Jurkat, Clone E6-1 (cell line): Measurements from ENCODE around the gene CRY1.
"Not testable (repeated sequence)": the region's sequence is repeated elsewhere in the genome, so short reads cannot be mapped to it uniquely, and the experiment has no call there.

Source experiments
- DNase-seq: peaks from one replicate; pipeline ENCODE4 v3.0.0-alpha.2; 2011; ENCODE audit warnings: low read depth, low spot score
- H3K4me3 ChIP-seq: 2 replicates; pipeline ENCODE4 v1.5.1; 2011; ENCODE audit warnings: mild to moderate bottlenecking, low read length, control low read depth, moderate library complexity

CRY1 gene

DNA sequence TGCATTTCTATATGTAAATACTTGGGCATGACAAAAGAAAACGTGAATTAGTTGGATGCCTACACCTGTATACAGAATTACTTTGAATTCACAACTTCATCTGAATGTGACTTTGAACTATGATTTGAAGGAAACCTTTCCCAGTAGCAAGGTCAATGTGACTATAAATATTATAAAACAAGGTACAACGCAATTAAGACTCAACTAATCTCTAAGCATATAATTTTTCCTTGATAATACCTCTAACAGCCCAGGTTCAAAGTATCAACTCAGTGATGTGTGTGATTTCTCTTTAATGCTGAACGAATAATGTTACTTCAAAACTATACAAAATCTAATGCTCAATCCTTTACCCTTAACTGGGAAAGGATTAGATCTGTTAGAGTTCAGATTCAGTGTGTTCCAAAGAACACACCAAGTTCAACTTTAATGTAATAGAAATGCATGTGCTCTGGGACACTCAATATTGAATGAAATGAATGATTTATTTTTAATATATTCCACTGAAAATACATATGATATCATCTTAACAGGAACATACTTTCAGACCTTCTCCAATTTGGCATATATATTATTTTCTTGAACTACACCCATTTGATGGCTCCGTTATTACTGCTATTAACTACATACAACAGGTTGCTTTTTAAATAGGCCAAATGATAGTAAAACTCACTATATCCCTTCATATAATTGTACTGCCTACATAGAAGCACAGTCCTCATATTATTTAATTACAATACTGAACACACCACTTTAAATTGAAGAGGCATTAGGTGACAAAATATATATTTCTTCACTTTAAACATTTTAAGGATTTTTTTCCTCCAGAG, 66.3 kb downstream of the CRY1 start:
- DNase-seq, result no peak

DNA sequence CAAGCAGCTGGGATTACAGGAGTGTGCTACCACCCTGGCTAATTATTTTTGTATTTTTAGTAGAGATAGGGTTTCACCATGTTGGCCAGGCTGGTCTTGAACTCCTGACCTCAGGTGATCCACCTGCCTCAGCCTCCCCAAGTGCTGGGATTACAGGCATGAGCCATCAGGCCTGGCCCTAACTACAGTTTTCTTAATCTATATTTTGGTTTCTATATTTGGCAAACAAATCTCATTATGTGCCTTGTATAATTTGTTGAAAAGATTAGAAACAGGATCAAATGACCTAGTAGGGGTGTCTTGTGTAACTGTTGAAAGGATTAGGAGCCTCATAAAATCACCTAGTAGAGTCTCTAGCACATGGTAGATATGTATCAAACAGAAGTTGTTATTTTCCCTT, 67.0 kb downstream of the CRY1 start:
- not testable (repeated sequence) for H3K4me3 ChIP-seq, DNase-seq

More for the DNA sequence above, 66.3 kb downstream of the CRY1 start:
- no peak overlapping the region for H3K4me3 ChIP-seq

DNA sequence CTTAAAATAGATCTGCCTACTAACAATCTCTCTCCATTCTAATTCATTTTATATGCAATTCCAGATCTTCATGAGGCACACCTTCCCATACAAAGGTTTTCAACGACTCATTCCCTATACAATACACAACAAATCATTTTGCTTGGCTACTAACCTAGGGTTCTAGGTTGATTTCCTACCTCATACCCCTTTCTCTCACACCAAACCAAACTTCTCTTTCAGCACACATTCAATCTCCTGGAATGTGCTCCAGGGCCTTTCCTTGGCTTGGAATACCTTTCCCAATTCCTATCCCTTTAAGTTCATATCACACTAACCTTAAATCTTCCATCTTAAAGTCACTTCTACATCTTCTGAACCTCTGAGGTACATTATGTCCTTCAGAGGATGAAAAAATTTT, 67.7 kb downstream of the CRY1 start:
- DNase-seq, result no peak
- no peak overlapping the region for H3K4me3 ChIP-seq

DNA sequence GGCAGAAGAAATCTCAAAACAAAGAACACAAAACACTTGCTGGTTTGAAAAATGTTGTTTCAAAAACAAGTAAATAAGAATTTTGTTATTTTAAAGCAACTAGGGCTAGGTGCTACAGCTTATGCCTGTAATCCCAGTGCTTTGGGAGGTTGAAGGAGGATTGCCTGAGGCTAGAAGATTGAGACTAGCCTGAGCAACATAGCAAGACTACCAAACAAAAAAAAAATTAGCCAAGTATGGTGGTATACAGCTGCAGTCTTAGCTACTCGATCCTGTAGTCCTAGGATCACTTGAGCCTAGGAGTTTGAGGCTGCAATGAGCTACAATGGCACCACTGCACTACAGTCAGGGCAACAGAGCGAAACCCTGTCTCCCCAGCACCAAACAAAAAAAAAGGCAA, 73.8 kb downstream of the CRY1 start:
- no peak for DNase-seq
- no peak overlapping the region for H3K4me3 ChIP-seq

DNA sequence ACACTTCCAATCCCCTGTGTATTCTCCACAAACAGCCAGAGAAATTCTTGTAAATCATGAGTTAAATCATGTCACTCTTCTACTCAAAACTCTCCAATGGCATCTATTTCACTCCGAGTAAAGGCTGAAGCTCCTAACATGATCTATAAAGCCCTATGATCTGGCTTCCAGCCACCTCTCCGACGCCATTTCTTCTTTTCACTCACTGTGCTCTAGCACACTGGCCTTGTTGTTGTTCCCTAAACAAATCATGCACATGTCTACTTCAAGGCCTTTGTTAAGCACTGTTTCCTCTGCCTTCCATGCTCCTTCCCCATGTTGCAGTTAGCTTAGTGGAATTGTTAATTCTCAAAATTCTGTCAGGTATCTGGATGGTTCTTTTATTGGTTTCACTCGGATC, 76.3 kb downstream of the CRY1 start:
- no peak overlapping the region for H3K4me3 ChIP-seq
- DNase-seq, result no peak

DNA sequence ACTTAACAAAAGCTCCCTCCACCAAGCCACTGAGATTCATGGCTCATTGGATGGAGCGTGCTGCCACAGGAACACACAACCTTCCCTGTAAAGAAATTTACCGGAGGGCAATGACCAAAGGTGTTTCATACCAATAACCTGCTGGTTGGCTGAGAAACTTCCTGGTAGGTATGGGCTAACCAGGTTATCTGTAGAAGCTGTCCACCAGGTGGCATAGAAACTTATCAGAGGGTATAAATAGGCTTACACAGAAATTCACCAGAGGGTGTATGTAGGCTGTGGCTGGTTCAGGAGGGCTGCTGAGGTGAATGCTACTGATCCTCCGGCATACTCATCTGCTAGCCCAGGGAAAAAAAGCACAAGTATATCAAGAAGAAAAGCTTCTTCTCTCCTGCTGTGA, 79.3 kb downstream of the CRY1 start:
- DNase-seq, result peak; percentile 11
- no peak overlapping the region for H3K4me3 ChIP-seq

DNA sequence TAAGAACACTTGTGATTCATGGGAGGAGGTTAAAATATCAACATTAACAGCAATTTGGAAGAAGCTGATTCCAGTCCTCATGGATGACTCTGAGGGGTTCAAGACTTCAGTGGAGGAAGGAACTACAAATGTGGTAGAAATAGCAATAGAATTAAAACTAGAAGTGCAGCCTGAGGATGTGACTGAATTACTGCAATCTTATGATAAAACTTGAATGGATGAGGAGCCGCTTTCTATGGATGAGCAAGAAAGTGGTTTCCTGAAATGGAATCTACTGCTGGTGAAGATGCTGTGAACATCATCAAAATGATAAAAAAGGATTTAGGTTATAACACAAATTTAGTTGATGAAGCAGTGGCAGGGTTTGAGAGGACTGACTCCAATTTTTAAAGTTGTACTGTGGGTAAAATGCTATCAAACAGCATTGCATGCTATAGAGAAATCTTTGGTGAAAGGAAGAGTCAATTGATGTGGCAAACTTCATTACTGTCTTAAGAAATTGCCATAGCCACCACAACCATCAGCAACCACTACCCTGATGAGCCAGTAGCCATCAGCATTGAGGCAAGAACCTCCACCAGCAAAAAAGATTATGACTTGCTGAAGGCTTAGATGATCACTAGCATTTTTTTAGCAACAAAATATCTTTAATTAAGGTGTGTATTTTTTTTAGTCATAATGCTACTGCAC, 80.5 kb downstream of the CRY1 start:
- no peak overlapping the region for H3K4me3 ChIP-seq
- DNase-seq, result no peak

DNA sequence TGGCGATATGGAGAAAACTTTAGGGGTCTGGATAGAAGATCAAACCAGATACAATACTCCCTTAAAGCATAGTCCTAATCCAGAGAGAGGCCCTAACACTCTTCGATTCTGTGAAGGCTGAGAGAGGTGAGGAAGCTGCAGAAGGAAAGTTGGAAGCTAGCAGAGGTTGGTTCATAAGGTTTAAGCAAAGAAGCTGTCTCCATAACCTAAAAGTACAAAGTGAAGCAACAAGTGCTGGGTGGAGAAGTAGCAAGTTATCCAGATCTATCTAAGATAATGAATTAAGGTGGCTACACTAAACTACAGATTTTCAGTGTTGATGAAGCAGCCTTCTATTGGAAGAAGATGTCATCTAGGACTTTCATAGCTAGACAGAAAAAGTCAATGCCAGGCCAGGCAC, 81.8 kb downstream of the CRY1 start:
- H3K4me3 ChIP-seq, result no peak overlapping the region
- no peak for DNase-seq

DNA sequence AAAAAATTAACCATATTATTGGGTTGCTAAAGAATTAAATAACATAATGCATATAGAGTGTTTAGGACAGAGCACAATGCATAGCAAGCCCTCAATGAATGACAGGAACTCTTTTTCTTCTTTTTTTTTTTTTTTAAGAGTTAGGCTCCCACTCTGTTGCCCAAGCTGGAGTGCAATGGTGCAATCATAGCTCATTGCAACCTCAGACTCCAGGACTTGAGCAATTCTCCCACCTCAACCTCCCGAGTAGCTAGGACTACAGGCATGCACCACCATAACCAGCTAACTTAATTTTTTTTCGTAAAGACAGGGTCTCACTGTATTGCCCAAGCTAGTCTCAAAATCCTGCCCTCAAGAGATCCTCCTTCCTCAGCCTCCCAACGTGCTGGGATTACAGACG, 85.9 kb downstream of the CRY1 start:
- no peak overlapping the region for H3K4me3 ChIP-seq
- no peak for DNase-seq

DNA sequence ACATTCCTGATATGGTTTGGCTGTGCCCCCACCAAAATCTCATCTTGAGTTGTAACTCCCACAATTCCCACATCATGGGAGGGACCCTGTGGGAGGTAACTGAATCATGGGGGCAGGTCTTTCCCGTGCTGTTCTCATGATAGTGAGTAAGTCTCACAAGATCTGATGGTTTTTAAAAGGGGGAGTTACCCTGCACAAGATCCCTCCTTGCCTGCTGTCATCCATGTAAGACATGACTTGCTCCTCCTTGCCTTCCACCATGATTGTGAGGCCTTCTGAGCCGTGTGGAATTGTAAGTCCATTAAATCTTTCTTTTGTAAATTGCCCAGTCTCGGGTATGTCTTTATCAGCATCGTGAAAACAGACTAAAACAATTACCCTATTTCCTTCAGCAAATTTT, 90.7 kb downstream of the CRY1 start:
- not testable (repeated sequence) for DNase-seq, H3K4me3 ChIP-seq

DNA sequence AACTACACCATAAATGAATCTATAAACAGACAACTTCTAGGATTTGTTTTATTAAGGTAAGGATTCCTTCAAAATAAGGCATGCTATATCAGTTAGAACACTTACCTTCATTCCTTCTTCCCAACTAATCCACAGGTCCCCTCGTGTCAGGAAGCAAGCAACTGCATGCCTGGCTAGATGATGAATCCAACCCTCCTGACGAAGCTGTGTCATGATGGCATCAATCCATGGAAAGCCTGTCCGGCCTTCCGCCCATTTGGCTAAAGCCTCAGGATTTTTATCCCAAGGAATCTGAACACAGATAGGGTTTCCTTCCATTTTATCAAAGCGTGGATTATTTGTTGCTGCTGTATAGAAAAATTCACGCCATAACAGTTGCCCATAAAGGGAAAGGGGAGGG, 93.9 kb downstream of the CRY1 start:
- no peak for DNase-seq
- no peak overlapping the region for H3K4me3 ChIP-seq

DNA sequence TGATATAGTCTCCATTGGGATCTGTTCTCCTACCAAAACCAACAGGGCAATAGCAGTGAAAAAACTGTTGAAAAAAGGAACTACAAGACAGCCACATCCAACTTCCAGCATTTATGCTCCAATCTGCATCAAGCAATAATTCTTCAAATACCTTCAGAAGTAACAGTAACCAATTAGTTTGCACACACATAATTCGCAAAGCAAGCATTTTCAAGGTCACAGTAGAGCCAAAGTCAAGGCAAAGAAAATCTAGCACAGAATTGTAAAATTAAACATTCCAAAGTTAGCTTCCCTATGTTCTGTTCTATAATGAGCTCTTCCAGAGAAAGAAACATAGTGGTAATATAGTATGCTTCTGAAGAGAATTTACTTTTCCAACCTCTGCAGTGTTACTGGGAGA, 95.4 kb downstream of the CRY1 start:
- no peak for DNase-seq
- no peak overlapping the region for H3K4me3 ChIP-seq

DNA sequence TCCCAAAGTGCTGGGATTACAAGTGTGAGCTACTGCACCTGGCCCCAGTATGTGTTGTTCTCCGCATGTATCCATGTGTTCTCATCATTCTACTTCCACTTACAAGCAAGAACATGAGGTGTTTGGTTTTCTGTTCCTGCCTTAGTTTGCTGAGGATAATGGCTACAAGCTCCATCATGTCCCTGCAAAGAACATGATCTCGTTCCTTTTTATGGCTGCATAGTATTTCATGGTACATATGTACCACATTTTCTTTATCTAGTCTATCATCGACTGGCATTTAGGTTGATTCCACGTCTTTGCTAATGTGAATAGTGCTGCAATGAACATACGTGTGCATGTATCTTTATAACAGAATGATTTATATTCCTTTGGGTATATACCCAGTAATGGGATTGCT, 97.2 kb downstream of the CRY1 start:
- DNase-seq, H3K4me3 ChIP-seq: not testable (repeated sequence)

DNA sequence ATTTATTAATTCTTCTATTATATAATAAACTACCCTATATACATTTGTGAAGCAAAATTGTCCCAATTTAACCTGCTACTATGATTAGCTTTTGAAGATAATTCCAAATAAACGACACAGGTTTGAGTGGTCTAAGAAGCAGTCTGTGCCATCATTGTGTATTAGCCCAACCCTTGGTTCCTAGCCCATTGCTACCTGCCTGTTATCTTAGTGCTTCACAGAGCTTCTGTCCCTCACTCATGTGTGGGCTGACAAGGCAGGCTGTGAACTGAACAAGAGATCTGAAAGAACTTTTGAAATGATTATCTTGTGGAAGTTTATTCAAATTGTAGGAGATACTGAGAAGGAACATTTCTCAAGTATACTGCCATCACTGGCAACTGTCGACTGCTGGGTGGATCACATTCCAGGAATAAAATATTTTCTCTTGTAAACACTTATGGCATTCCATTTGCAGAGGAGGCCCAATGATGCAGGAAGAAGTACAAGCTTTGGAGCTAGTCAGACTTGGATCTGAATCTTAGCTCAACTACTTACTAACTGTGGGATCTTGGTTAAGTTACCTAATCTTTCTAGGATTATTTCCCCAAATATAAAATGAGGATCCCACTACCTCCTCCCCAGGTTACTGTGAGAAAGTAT, 98.6 kb downstream of the CRY1 start:
- no peak for DNase-seq
- H3K4me3 ChIP-seq, result no peak overlapping the region

DNA sequence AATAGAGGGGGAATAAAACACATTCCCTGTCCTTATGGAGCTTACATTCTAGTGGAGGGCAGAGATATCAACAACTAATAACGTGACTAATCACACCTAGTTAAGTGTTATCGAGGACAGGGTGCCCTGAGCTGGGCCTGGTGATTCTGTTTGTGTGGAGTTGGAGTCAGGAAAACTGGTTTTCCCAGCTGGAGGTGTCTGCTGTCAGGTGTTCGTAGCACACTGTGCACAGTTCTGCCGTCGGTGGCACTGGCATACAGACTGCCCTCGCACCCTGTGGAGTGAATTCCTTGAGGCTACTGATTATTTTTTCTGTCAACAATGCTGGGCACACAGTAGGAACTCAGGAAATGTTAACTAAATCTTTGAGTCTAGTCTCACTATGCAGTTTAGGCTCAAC, 105.5 kb downstream of the CRY1 start:
- no peak overlapping the region for H3K4me3 ChIP-seq
- DNase-seq, result no peak

DNA sequence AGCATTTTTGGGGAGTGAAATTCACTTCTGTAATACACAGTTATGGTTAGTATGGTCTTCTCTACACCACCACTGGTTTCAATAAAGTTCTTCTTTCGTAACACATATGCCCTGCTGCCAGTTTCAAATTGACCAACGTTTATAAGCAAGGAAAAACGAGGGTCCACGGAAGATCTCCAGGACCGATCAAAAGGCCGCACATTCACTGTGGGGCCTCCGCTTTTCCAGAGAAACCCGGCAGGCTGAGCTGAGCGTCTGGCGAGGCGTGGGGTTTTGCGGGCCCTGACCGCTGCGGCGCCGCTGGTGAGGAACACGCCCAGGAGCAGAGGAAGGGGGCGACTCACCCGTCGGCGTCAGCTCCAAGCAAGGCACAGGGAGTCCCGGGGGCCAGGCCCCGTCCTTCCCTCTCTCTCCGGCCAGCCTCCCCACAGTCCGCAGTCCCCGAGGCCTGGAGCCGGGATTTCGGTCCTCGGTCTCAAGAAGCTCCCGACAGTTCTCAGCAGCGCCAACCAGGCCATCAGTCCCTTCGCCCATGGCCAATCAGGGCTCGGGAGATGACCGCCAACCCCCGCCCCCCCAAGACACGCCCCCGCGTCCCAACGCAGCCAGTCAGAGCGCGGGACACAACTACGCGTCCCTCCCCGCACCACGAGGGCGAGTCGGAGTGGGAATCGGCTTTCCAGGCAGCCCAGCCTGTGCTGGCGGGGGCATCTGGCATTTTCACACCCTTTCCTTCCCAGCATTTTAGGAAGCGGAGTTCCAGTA, 106.5 kb downstream of the CRY1 start, which contains the start of gene MTERF2:
MTERF2 (minus strand) TSS at position 522 of the 765 bp plus-strand sequence. CDS start 8,432 bp downstream, outside the sequence.
- H3K4me3 ChIP-seq, result no peak within 1 kb of the TSS
- no peak for DNase-seq

DNA sequence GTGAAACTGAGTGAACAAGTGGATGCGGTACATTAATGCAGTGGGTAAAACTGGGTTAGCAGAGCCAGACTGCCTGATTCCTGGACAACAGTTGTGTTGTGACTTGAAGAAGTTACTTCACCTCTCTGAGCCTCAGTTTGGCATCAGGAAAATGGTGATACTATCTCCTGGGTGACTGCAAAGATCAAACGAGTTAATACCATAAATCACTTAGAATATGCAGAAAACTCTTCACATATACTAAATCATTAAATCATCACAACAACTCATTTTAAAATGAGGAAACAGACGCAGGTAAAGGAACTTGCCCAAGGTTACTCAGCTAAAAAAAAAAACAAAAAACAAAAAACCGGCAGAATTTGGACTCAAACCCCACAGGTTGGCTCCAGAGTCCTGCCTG, 107.2 kb downstream of the CRY1 start:
- DNase-seq, result no peak

DNA sequence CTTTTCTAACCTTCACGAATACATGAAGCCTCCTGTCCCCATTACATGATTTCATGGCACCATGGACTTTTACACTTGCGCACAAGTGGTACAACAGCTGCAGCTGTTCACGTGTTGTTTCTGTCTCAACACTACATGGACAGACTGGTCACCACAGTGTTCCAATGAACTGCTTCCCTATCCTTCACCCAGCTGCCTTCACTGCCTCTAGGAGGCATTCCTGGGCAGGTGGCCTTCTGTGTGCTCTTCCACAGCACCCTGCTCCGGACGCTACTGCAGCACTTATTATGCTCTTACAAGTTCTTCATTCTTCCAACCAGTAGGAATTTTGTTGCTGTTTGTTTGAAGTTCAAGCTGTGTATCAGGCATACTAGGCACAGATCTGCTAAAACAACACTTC, 107.9 kb downstream of the CRY1 start:
- H3K4me3 ChIP-seq, result no peak overlapping the region
- DNase-seq, result no peak

More for the DNA sequence above, 107.2 kb downstream of the CRY1 start:
- H3K4me3 ChIP-seq, result no peak overlapping the region

DNA sequence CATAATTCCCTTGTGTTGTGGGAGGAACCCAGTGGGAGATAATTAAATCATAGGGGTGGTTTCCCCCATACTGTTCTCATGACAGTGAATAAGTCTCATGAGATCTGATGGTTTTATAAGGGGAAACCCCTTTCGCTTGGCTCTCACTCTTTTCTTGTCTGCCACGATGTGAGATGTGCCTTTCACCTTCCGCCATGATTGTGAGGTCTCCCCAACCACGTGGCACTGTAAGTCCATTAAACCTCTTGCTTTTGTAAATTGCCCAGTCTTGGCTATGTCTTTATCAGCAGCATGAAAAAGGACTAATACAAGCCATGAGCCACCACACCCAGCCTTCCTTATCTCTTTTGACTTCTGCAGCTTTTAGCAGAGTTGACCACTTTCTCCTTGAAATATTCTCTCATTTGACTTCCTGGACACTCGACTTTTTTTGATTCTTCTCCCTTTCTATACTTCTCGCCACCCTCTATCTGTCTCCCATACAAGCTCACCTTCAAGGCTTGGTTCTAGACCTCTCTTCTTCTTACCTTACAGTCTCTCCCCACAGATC, 108.7 kb downstream of the CRY1 start:
- no peak overlapping the region for H3K4me3 ChIP-seq
- no peak for DNase-seq
